Activated T-helper 1 cell treated with anti-CD3 and anti-CD28 coated beads, Interleukin-12 subunit alpha, Interleukin-12 subunit beta, Interleukin-2, Interleukin-4 antibody, amounts not matched to agents 30 ng/mL and 10 ng/mL and 1 ng/mL, durations not matched to agents 14 hours and 24 hours and 36 hours (primary cell): ENCODE data around the gene SAMD4A. TPM values are rescaled to one million over a fixed set of nuclear protein-coding genes. Genes with fewer than 3 reads are reported as not detected.

ENCODE experiments used
- DNase-seq: peaks from one replicate; pipeline ENCODE4 v3.0.0; 2021; ENCODE audit warnings: low spot score
- H3K27ac Mint-ChIP-seq: one replicate; pipeline ENCODE4 v1.8.0; 2021; ENCODE audit warnings: mild to moderate bottlenecking, mixed read lengths
- H3K27me3 Mint-ChIP-seq: one replicate; pipeline ENCODE4 v1.8.0; 2022; ENCODE audit warnings: mild to moderate bottlenecking, moderate library complexity, mixed read lengths; ENCODE audit not compliant: insufficient read depth
- H3K36me3 Mint-ChIP-seq: one replicate; pipeline ENCODE4 v1.8.0; 2021; ENCODE audit warnings: low read depth, mixed read lengths
- H3K4me1 Mint-ChIP-seq: one replicate; pipeline ENCODE4 v1.8.0; 2021; ENCODE audit warnings: low read depth, mixed read lengths
- H3K4me3 Mint-ChIP-seq: one replicate; pipeline ENCODE4 v1.8.0; 2021; ENCODE audit warnings: mild to moderate bottlenecking, moderate library complexity, mixed read lengths
- H3K9me3 Mint-ChIP-seq: one replicate; pipeline ENCODE4 v1.8.0; 2021; ENCODE audit warnings: mixed read lengths
- intact Hi-C: fragments of 100-400 bp; cut with micrococcal nuclease; formaldehyde crosslinking; loops from one replicate; pipeline ENCODE4 v1.15.1; 2024
- total RNA-seq: library from RNA; stranded (reverse); gene quantifications from 2 replicates; pipeline ENCODE4 v1.2.3, GENCODE V29; 2022

The SAMD4A gene
- total RNA-seq, 1 donor from 2014 or later: 1.8 TPM

DNA sequence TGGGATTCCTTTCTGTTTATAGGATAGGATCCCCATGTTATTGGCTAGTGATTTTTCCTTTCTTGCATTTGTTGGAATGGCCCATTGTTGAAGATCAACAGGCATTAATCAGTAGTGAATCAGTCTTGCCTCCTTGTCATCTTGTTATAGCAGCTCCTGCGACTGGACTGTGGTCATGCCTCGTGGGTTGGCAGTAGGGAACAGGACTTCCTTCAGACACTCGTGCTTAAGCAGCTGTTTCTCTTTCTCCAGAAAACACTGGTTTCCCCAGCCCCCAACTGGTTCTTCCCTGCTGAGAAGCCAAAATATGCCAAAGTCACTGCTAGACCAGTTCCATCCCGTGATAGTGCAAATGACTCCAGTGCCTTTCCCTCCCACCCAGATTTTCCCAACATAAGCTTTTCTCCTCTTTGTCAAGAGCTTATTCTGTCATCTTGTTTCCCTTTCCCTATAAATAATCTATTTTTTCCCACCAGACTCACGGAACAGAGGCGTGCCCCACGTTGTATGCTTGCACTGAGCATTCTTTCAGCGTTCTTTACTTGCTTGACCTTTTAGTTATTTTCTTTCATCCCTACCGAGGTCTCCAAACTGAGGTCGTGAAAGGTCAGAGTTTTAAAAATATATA, 83.5 kb downstream of the SAMD4A start:
- no peaks in the 10 kb centered on the region for H3K36me3 Mint-ChIP-seq
- H3K4me1 Mint-ChIP-seq: peaks cover 6% of the 10 kb centered on the region
- H3K27me3 Mint-ChIP-seq: peaks cover 21% of the 10 kb centered on the region
- no peaks in the 10 kb centered on the region for H3K9me3 Mint-ChIP-seq
- no peak for DNase-seq
- intact Hi-C loops: no loop called here
- H3K4me3 Mint-ChIP-seq: no peak overlapping the region
- no peak overlapping the region for H3K27ac Mint-ChIP-seq

- no peak overlapping the region for H3K4me3 Mint-ChIP-seq
- no peak overlapping the region for H3K27ac Mint-ChIP-seq
- H3K36me3 Mint-ChIP-seq: no peaks in the 10 kb centered on the region
- no peak for DNase-seq
- peaks cover 21% of the 10 kb centered on the region for H3K27me3 Mint-ChIP-seq
- peaks cover 6% of the 10 kb centered on the region for H3K4me1 Mint-ChIP-seq
- H3K9me3 Mint-ChIP-seq: no peaks in the 10 kb centered on the region
- intact Hi-C loops: no loop called here
These were observed 84.0 kb downstream of the SAMD4A start for GRCh38 chr14:54650959-54651351.

DNA sequence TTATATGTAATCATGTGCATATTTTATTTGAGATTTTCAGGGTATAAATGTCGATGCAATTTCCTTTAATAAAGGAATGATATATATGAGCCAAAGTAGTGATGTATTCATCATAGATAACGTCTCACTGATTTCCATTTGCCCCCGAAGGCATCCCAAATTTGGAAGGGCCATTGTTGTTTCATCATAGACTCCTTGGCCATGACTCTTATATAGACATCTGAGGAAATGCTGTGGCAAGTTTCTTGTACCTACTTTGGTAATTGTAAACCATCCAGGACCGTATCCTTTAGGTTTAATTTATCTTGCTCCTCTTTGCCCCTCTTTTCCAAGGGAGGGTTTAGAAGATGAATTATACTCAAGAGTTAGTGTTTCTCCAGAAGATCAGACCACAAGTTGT, 84.7 kb downstream of the SAMD4A start:
- no peak overlapping the region for H3K4me3 Mint-ChIP-seq
- DNase-seq: no peak
- H3K27me3 Mint-ChIP-seq: peaks cover 21% of the 10 kb centered on the region
- intact Hi-C loops: no loop called here
- H3K36me3 Mint-ChIP-seq: no peaks in the 10 kb centered on the region
- no peak overlapping the region for H3K27ac Mint-ChIP-seq
- H3K9me3 Mint-ChIP-seq: no peaks in the 10 kb centered on the region
- peaks cover 3% of the 10 kb centered on the region for H3K4me1 Mint-ChIP-seq

DNA sequence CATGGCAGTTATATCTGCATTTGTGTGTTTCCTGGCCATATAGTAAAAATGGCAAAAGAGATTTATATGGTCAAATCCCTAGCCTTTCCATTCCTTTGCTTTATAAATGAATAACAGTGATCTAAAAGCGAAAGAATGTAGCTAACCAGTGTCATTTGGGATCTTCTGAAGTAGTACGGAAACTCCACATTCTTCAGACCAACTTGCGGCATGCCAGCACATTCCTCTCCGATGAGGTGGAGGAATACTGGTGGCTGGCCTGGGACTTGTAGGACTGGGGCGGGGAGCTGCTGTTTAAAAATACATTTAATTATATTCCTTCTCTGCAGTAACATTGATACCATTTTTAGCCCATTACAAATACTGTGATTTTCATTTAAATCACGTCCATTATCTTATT, 85.3 kb downstream of the SAMD4A start:
- Mint-ChIP-seq H3K4me1 (no peaks in the 10 kb centered on the region), H3K27ac (no peak overlapping the region), H3K4me3 (no peak overlapping the region), H3K9me3 (no peaks in the 10 kb centered on the region), H3K36me3 (no peaks in the 10 kb centered on the region), H3K27me3 (peaks cover 24% of the 10 kb centered on the region)
- intact Hi-C loops: no loop called here
- DNase-seq: no peak

DNA sequence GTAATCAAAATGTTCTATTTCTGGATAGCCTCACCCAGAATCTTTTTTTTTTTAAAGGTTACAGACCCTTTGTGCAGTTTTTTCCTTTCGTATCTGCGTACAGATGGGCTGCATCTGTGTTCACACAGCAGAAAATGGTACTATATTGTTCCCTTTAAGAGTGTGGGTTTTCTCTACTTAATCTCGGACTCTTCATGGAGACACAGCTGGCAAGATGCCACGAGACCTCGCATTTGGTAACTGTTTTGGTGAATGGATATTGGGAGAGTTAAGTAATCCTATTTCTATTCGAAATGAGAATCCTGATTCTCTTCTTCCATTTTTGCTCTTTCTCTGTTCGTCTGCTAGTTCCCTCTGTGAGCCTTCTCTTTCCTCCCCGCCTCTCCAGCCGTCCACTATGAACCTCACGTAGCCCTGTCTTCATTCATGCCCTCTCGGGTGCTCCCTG, 85.7 kb downstream of the SAMD4A start:
- intact Hi-C loops: no loop called here
- H3K36me3 Mint-ChIP-seq: no peaks in the 10 kb centered on the region
- peaks cover 24% of the 10 kb centered on the region for H3K27me3 Mint-ChIP-seq
- H3K4me3 Mint-ChIP-seq: no peak overlapping the region
- DNase-seq: no peak
- H3K9me3 Mint-ChIP-seq: no peaks in the 10 kb centered on the region
- no peaks in the 10 kb centered on the region for H3K4me1 Mint-ChIP-seq
- no peak overlapping the region for H3K27ac Mint-ChIP-seq

GRCh38 chr14:54653712-54654469, 87.0 kb downstream of the SAMD4A start:
- Mint-ChIP-seq H3K9me3 (no peaks in the 10 kb centered on the region), H3K36me3 (no peaks in the 10 kb centered on the region), H3K27me3 (peaks cover 27% of the 10 kb centered on the region), H3K4me1 (no peaks in the 10 kb centered on the region), H3K4me3 (no peak overlapping the region), H3K27ac (no peak overlapping the region)
- intact Hi-C loops: no loop called here
- DNase-seq: no peak

GRCh38 chr14:54654605-54655004, 87.7 kb downstream of the SAMD4A start:
- H3K9me3 Mint-ChIP-seq: no peaks in the 10 kb centered on the region
- no peak overlapping the region for H3K4me3 Mint-ChIP-seq
- DNase-seq: no peak
- H3K27me3 Mint-ChIP-seq: peaks cover 33% of the 10 kb centered on the region
- H3K27ac Mint-ChIP-seq: no peak overlapping the region
- intact Hi-C loops: no loop called here
- no peaks in the 10 kb centered on the region for H3K4me1 Mint-ChIP-seq
- no peaks in the 10 kb centered on the region for H3K36me3 Mint-ChIP-seq

- Mint-ChIP-seq H3K27me3 (peaks cover 49% of the 10 kb centered on the region), H3K27ac (no peak overlapping the region), H3K4me3 (no peak overlapping the region), H3K9me3 (no peaks in the 10 kb centered on the region), H3K36me3 (no peaks in the 10 kb centered on the region), H3K4me1 (no peaks in the 10 kb centered on the region)
- no peak for DNase-seq
- intact Hi-C loops: no loop called here
These were observed 91.9 kb downstream of the SAMD4A start for GRCh38 chr14:54658836-54659235.

- Mint-ChIP-seq H3K27ac (no peak overlapping the region), H3K36me3 (no peaks in the 10 kb centered on the region)
- intact Hi-C loops: no loop called here
These were observed 92.4 kb downstream of the SAMD4A start for GRCh38 chr14:54659365-54659764.

GRCh38 chr14:54660604-54661111, 93.7 kb downstream of the SAMD4A start:
- Mint-ChIP-seq H3K36me3 (no peaks in the 10 kb centered on the region), H3K9me3 (no peaks in the 10 kb centered on the region), H3K4me1 (peaks cover 6% of the 10 kb centered on the region), H3K4me3 (no peak overlapping the region), H3K27me3 (peaks cover 60% of the 10 kb centered on the region), H3K27ac (no peak overlapping the region)
- intact Hi-C loops: no loop called here
- no peak for DNase-seq

More at GRCh38 chr14:54659365-54659764, 92.4 kb downstream of the SAMD4A start:
- Mint-ChIP-seq H3K4me1 (peaks cover 2% of the 10 kb centered on the region), H3K9me3 (no peaks in the 10 kb centered on the region), H3K27me3 (peaks cover 52% of the 10 kb centered on the region), H3K4me3 (no peak overlapping the region)
- no peak for DNase-seq

GRCh38 chr14:54662491-54663133, 95.7 kb downstream of the SAMD4A start:
- Mint-ChIP-seq H3K27me3 (peaks cover 63% of the 10 kb centered on the region), H3K36me3 (no peaks in the 10 kb centered on the region), H3K9me3 (no peaks in the 10 kb centered on the region), H3K4me3 (no peak overlapping the region), H3K27ac (no peak overlapping the region), H3K4me1 (peaks cover 6% of the 10 kb centered on the region)
- DNase-seq: no peak
- intact Hi-C loops: no loop called here

DNA sequence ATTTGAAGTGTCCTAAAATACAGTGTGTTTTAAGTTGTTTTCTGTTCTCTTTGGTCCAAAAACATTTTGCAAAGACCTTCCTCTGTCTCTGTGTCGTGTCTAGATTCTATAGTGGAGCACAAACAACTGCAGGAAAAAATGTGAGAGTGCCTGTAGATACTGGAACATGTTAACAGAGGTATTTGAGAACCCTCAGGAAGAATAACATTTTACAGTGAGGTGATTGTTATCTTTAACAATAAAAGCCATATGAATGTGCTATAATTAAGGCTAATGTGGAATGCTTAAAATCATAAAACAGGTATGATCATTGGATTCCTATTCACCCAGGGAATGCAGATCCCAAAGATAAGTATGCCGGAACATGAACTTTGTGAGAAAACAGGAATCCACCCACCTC, 98.0 kb downstream of the SAMD4A start:
- Mint-ChIP-seq H3K27ac (no peak overlapping the region), H3K36me3 (no peaks in the 10 kb centered on the region)
- intact Hi-C loops: no loop called here

GRCh38 chr14:54665946-54666345, 99.0 kb downstream of the SAMD4A start:
- H3K36me3 Mint-ChIP-seq: no peaks in the 10 kb centered on the region
- H3K27ac Mint-ChIP-seq: no peak overlapping the region
- DNase-seq: no peak
- no peak overlapping the region for H3K4me3 Mint-ChIP-seq
- H3K4me1 Mint-ChIP-seq: peaks cover 21% of the 10 kb centered on the region
- peaks cover 64% of the 10 kb centered on the region for H3K27me3 Mint-ChIP-seq
- H3K9me3 Mint-ChIP-seq: no peaks in the 10 kb centered on the region
- intact Hi-C loops: no loop called here

More for the DNA sequence above, 98.0 kb downstream of the SAMD4A start:
- Mint-ChIP-seq H3K4me3 (no peak overlapping the region), H3K9me3 (no peaks in the 10 kb centered on the region), H3K27me3 (peaks cover 67% of the 10 kb centered on the region), H3K4me1 (peaks cover 11% of the 10 kb centered on the region)
- DNase-seq: no peak
